HepG2 (cell line): ENCODE results near the gene ANO10. TPM values are rescaled to one million over a fixed set of nuclear protein-coding genes. Genes with fewer than 3 reads are reported as not detected.
A peak's percentile ranks its signal among the peaks of the same experiment; 100 is the strongest.

Experiments used
- BHLHE40 ChIP-seq: IDR thresholded peaks from 2 replicates; pipeline ENCODE4 v1.6.1; 2011; ENCODE audit warnings: low read length, improper control_type of control experiment
- CBX2 ChIP-seq, 2 experiments: fragments of 200-600 bp in 1 of 2; sonication (generic); formaldehyde crosslinking in 1 of 2; IDR thresholded peaks; 2 replicates each; pipeline versions ENCODE4 v1.7.0 to v1.8.1; 2018 to 2022; ENCODE audit warnings: low read depth in 2 of 2, low read length in 1 of 2, mild to moderate bottlenecking in 1 of 2, missing genetic modification reagents in 1 of 2
- ETV5 ChIP-seq: IDR thresholded peaks from 2 replicates; pipeline ENCODE4 v1.6.1; 2018; ENCODE audit warnings: missing biosample characterization, missing genetic modification reagents, inconsistent platforms, borderline replicate concordance
- FOXA1 ChIP-seq, 2 experiments: fragments of 450-650 bp in 1 of 2; sonication (generic) in 1 of 2; formaldehyde crosslinking in 1 of 2; IDR thresholded peaks; 2 replicates each; pipeline versions ENCODE4 v1.4.0 to v1.6.1; 2016 to 2020; ENCODE audit warnings: missing genetic modification reagents in 1 of 2
- GZF1 ChIP-seq: sonication (generic); formaldehyde crosslinking; IDR thresholded peaks from 2 replicates; pipeline ENCODE4 v1.5.1; 2020; ENCODE audit warnings: mild to moderate bottlenecking, missing genetic modification reagents
- HNF4A ChIP-seq: sonication (generic); formaldehyde crosslinking; IDR thresholded peaks from 2 replicates; pipeline ENCODE4 v1.4.0; 2020; ENCODE audit warnings: missing genetic modification reagents
- MTF1 ChIP-seq: sonication (generic); formaldehyde crosslinking; IDR thresholded peaks from 2 replicates; pipeline ENCODE4 v1.5.0; 2020; ENCODE audit warnings: missing genetic modification reagents
- NCOA1 ChIP-seq: sonication (generic); formaldehyde crosslinking; IDR thresholded peaks from 2 replicates; pipeline ENCODE4 v1.9.0; 2021; ENCODE audit warnings: missing genetic modification reagents
- NR2C2 ChIP-seq: sonication (generic); formaldehyde crosslinking; IDR thresholded peaks from 2 replicates; pipeline ENCODE4 v1.4.0; 2020; ENCODE audit warnings: missing genetic modification reagents, mild to moderate bottlenecking, moderate library complexity, borderline replicate concordance
- PAX8 ChIP-seq: sonication (generic); formaldehyde crosslinking; IDR thresholded peaks from 2 replicates; pipeline ENCODE4 v1.8.0; 2022; ENCODE audit warnings: mild to moderate bottlenecking, missing genetic modification reagents, borderline replicate concordance
- POLR2G ChIP-seq: fragments of 200-400 bp; formaldehyde crosslinking; IDR thresholded peaks from 2 replicates; pipeline ENCODE4 v1.6.1; 2018; ENCODE audit warnings: mild to moderate bottlenecking, low read depth, low read length, moderate library complexity
- RNF2 ChIP-seq: fragments of 450-650 bp; conservative IDR thresholded peaks from 2 replicates; pipeline ENCODE4 v1.6.1; 2016; ENCODE audit warnings: low read depth
- SP2 ChIP-seq: sonication (generic); formaldehyde crosslinking; IDR thresholded peaks from 2 replicates; pipeline ENCODE4 v1.5.1; 2020; ENCODE audit warnings: mild to moderate bottlenecking, missing genetic modification reagents
- TOPORS ChIP-seq: sonication (generic); formaldehyde crosslinking; IDR thresholded peaks from 2 replicates; pipeline ENCODE4 v1.8.0; 2023; ENCODE audit warnings: mild to moderate bottlenecking, missing genetic modification reagents
- ZBTB20 ChIP-seq: sonication (generic); formaldehyde crosslinking; IDR thresholded peaks from 2 replicates; pipeline ENCODE4 v1.8.1; 2023; ENCODE audit warnings: missing genetic modification reagents, low read depth, mild to moderate bottlenecking, borderline replicate concordance
- ZFP82 ChIP-seq: sonication (generic); formaldehyde crosslinking; IDR thresholded peaks from 2 replicates; pipeline ENCODE4 v1.5.1; 2020; ENCODE audit warnings: mild to moderate bottlenecking, missing genetic modification reagents, borderline replicate concordance
- ZNF629 ChIP-seq: sonication (generic); formaldehyde crosslinking; conservative IDR thresholded peaks from 2 replicates; pipeline ENCODE4 v1.5.0; 2020; ENCODE audit warnings: missing genetic modification reagents
- ZSCAN20 ChIP-seq: sonication (generic); formaldehyde crosslinking; IDR thresholded peaks from 2 replicates; pipeline ENCODE4 v1.4.0; 2020; ENCODE audit warnings: missing genetic modification reagents, mild to moderate bottlenecking, borderline replicate concordance
- polyA plus RNA-seq, 8 experiments: library from polyadenylated mRNA; depleted of rRNA in 3 of 8; stranded (reverse) in 7 of 8; unstranded in 1 of 8; fragments of >200 nt; fragmentation: Illumina TruSeq in 4 of 8; extraction: Trizol in 4 of 8; gene quantifications; 2 replicates each; pipeline versions ENCODE4 v1.2.1 to v1.2.3, GENCODE V29; 2011 to 2016; ENCODE audit warnings: low read depth in 4 of 8, missing spikeins in 1 of 8, mixed read lengths in 1 of 8; ENCODE audit not compliant: insufficient read depth in 1 of 8
- total RNA-seq, 5 experiments: library from RNA; depleted of rRNA; stranded (reverse); fragments of >200 nt; fragmentation: Illumina TruSeq; extraction: Trizol; gene quantifications; 2 replicates each; pipeline ENCODE4 v1.2.3, GENCODE V29; 2016; ENCODE audit warnings: low read depth in 1 of 5
- TF ChIP-seq, protein P1 (sequence below), 2 experiments: sonication (generic) in 1 of 2; formaldehyde crosslinking in 1 of 2; IDR thresholded peaks; 2 replicates each; pipeline versions ENCODE4 v1.5.1 to v1.6.1; 2011 to 2020; ENCODE audit warnings: borderline replicate concordance in 1 of 2, low read depth in 1 of 2, low read length in 1 of 2, mild to moderate bottlenecking in 1 of 2, missing genetic modification reagents in 1 of 2, moderate library complexity in 1 of 2
- TF ChIP-seq, protein P2 (sequence below): sonication (generic); formaldehyde crosslinking; conservative IDR thresholded peaks from 2 replicates; pipeline ENCODE4 v1.8.0; 2022; ENCODE audit warnings: mild to moderate bottlenecking, moderate library complexity, missing genetic modification reagents
- TF ChIP-seq, protein P3 (sequence below): IDR thresholded peaks from 2 replicates; pipeline ENCODE4 v1.6.1; 2016; ENCODE audit warnings: low read depth, borderline replicate concordance

ANO10 gene
- total and polyA plus RNA-seq, 2 of the 13 experiments (the other 11 are each of a cell fraction or from before 2014, with no cell fraction given): 10.4 to 13.1 TPM

DNA sequence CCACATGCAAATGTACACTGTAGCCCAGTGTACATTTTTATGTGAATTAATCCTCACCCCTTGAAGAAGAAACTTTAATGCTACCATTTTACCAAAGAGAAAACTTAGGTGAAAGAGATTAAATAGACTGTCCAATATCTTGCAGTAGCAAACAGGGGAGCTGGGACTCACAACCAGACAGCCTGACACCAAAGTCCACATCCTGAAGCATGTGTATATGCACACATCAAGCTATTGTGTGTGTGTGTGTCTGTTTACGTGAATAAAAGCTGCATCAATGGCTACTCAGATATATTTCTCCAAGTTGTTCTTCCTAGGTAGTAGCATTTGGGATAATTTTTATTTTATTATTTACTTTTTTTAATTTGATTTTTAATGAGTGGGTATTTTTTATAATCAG, 6.7 kb downstream of the ANO10 start (continued):
- TF ChIP-seq ZFP82 (CRISPR knock-in tag) (no peak), TOPORS (CRISPR knock-in tag) (no peak), RNF2 (no peak), ZSCAN20 (no peak), HNF4A (CRISPR knock-in tag) (peak; percentile 59), POLR2G (no peak), ZBTB20 (CRISPR knock-in tag) (no peak), MTF1 (CRISPR knock-in tag) (no peak), ZNF629 (no peak), SP2 (no peak), PAX8 (no peak), NR2C2 (CRISPR knock-in tag) (no peak), GZF1 (CRISPR knock-in tag) (no peak), NCOA1 (CRISPR knock-in tag) (no peak), CBX2 (IDR thresholded peaks at IDR 0.05; ENCODE audit: low read depth, low read length) (no peak), CBX2 (CRISPR knock-in tag; IDR thresholded peaks at IDR 0.05; ENCODE audit: low read depth) (no peak), FOXA1 (IDR thresholded peaks at IDR 0.05) (no peak), FOXA1 (CRISPR knock-in tag; IDR thresholded peaks at IDR 0.05) (peak; percentile 25; the same call in 1 of the 2 replicates), ETV5 (CRISPR knock-in tag) (peak; percentile 25; the same call in 1 of the 2 replicates), BHLHE40 (no peak)
- TF ChIP-seq, protein P1, sequence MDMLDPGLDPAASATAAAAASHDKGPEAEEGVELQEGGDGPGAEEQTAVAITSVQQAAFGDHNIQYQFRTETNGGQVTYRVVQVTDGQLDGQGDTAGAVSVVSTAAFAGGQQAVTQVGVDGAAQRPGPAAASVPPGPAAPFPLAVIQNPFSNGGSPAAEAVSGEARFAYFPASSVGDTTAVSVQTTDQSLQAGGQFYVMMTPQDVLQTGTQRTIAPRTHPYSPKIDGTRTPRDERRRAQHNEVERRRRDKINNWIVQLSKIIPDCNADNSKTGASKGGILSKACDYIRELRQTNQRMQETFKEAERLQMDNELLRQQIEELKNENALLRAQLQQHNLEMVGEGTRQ (IDR thresholded peaks at IDR 0.05; ENCODE audit: low read depth, low read length): no peak
- TF ChIP-seq, protein P1 (CRISPR knock-in tag; IDR thresholded peaks at IDR 0.05; ENCODE audit: borderline replicate concordance): no peak
- TF ChIP-seq, protein P2, sequence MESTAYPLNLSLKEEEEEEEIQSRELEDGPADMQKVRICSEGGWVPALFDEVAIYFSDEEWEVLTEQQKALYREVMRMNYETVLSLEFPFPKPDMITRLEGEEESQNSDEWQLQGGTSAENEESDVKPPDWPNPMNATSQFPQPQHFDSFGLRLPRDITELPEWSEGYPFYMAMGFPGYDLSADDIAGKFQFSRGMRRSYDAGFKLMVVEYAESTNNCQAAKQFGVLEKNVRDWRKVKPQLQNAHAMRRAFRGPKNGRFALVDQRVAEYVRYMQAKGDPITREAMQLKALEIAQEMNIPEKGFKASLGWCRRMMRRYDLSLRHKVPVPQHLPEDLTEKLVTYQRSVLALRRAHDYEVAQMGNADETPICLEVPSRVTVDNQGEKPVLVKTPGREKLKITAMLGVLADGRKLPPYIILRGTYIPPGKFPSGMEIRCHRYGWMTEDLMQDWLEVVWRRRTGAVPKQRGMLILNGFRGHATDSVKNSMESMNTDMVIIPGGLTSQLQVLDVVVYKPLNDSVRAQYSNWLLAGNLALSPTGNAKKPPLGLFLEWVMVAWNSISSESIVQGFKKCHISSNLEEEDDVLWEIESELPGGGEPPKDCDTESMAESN: no peak
- TF ChIP-seq, protein P3, sequence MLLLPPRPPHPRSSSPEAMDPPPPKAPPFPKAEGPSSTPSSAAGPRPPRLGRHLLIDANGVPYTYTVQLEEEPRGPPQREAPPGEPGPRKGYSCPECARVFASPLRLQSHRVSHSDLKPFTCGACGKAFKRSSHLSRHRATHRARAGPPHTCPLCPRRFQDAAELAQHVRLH (CRISPR knock-in tag): no peak
